ENCODE results near the gene KIF26A. TPM values are rescaled to one million over a fixed set of nuclear protein-coding genes. Genes with fewer than 3 reads are reported as not detected.

KIF26A gene
- total RNA-seq, 1 donor from 2014 or later = not detected

DNA sequence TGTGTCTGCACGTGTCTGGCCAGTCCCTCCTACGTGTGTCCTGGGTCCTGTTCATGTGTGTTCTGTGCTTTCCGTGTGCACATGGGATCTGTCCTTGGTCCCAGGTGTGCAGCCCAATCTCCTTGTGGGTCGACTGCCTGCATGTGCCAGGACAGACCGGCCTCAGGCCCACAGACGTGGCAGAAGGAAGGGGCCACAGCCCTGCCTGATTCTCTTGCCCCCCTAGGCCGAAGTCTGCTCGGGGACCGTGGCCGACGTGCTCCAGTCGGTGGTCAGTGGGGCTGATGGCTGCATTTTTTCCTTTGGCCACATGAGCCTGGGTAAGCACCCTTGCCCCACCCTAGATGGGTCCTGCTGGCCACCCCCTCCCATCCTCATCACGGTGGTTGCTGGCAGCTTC lies 34.0 kb downstream of the KIF26A start:
- Mint-ChIP-seq H3K4me3 (no peak overlapping the region), H3K27me3 (no peaks in the 10 kb centered on the region), H3K27ac (no peak overlapping the region), H3K36me3 (ENCODE audit: low read depth) (no peaks in the 10 kb centered on the region), H3K4me1 (no peaks in the 10 kb centered on the region), H3K9me3 (no peaks in the 10 kb centered on the region)
- TF ChIP-seq, protein P1, sequence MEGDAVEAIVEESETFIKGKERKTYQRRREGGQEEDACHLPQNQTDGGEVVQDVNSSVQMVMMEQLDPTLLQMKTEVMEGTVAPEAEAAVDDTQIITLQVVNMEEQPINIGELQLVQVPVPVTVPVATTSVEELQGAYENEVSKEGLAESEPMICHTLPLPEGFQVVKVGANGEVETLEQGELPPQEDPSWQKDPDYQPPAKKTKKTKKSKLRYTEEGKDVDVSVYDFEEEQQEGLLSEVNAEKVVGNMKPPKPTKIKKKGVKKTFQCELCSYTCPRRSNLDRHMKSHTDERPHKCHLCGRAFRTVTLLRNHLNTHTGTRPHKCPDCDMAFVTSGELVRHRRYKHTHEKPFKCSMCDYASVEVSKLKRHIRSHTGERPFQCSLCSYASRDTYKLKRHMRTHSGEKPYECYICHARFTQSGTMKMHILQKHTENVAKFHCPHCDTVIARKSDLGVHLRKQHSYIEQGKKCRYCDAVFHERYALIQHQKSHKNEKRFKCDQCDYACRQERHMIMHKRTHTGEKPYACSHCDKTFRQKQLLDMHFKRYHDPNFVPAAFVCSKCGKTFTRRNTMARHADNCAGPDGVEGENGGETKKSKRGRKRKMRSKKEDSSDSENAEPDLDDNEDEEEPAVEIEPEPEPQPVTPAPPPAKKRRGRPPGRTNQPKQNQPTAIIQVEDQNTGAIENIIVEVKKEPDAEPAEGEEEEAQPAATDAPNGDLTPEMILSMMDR (IDR thresholded peaks at IDR 0.05) = no peak
- DNase-seq (no peak), ATAC-seq (ENCODE audit: low read depth) (no peak)
- POLR2A ChIA-PET = no interaction called here
- intact Hi-C loops (cut with micrococcal nuclease) = no loop called here
- CTCF ChIA-PET = no interaction called here

DNA sequence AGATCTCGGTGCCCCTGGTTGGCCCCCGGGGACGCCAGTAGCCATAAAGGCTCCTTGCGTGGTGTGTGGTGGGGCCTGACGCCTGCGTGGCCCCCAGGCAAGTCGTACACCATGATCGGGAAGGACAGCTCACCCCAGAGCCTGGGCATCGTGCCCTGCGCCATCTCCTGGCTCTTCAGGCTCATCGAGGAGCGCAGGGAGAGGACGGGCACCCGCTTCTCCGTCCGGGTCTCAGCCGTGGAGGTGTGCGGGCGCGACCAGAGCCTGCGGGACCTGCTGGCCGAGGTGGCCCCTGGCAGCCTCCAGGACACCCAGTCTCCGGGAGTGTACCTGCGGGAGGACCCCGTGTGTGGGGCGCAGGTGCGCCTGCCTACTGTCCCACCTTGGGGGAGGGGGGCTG lies 34.5 kb downstream of the KIF26A start:
- H3K27ac Mint-ChIP-seq = no peak overlapping the region
- H3K4me3 Mint-ChIP-seq = no peak overlapping the region
- intact Hi-C loops (cut with micrococcal nuclease) = no loop called here
- no peaks in the 10 kb centered on the region for H3K4me1 Mint-ChIP-seq
- ChIA-PET POLR2A (no interaction called here), CTCF (no interaction called here)
- H3K27me3 Mint-ChIP-seq = no peaks in the 10 kb centered on the region
- TF ChIP-seq, protein P1 (IDR thresholded peaks at IDR 0.05) = no peak
- H3K9me3 Mint-ChIP-seq = no peaks in the 10 kb centered on the region
- ATAC-seq (ENCODE audit: low read depth) (no peak), DNase-seq (no peak)
- no peaks in the 10 kb centered on the region for H3K36me3 Mint-ChIP-seq (ENCODE audit: low read depth)

DNA sequence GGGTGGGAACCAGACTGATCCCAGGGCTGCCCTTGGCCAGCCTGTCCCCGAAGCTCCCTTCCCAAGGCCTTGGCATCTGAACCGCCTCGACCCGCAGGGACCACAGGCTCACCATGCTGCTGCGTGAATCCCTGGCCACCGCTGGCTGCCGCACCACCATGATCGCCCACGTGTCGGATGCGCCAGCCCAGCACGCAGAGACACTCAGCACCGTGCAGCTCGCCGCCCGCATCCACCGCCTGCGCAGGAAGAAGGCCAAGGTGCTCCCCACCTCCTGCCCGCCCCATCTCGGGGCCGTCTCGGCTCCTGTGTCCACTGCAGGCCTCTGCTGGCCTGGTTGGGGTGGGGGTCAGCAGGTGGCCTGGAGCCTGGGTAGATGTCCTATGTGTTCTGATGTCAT lies 35.7 kb downstream of the KIF26A start:
- CTCF ChIA-PET = no interaction called here
- Mint-ChIP-seq H3K36me3 (ENCODE audit: low read depth) (no peaks in the 10 kb centered on the region), H3K9me3 (no peaks in the 10 kb centered on the region), H3K27me3 (no peaks in the 10 kb centered on the region), H3K4me1 (no peaks in the 10 kb centered on the region), H3K27ac (no peak overlapping the region), H3K4me3 (no peak overlapping the region)
- DNase-seq = no peak
- no peak for ATAC-seq (ENCODE audit: low read depth)
- TF ChIP-seq, protein P1 (IDR thresholded peaks at IDR 0.05) = no peak
- intact Hi-C loops (cut with micrococcal nuclease) = no loop called here
- POLR2A ChIA-PET = no interaction called here

DNA sequence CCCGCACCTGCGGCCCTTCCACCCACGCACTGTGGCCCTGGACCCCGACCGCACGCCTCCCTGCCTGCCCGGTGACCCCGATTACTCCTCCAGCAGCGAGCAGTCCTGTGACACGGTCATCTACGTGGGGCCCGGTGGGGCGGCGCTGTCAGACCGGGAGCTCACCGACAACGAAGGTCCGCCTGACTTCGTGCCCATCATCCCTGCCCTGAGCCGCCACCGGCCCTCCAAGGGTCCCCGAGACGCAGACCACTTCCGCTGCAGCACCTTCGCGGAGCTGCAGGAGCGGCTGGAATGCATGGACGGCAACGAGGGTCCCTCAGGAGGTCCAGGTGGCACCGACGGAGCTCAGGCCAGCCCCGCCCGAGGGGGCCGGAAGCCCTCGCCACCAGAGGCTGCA lies 36.7 kb downstream of the KIF26A start:
- DNase-seq = no peak
- H3K4me1 Mint-ChIP-seq = no peaks in the 10 kb centered on the region
- no peaks in the 10 kb centered on the region for H3K36me3 Mint-ChIP-seq (ENCODE audit: low read depth)
- CTCF ChIA-PET = no interaction called here
- H3K4me3 Mint-ChIP-seq = no peak overlapping the region
- no peak for ATAC-seq (ENCODE audit: low read depth)
- no peaks in the 10 kb centered on the region for H3K27me3 Mint-ChIP-seq
- TF ChIP-seq, protein P1 (IDR thresholded peaks at IDR 0.05) = no peak
- no peak overlapping the region for H3K27ac Mint-ChIP-seq
- intact Hi-C loops (cut with micrococcal nuclease) = no loop called here
- POLR2A ChIA-PET = no interaction called here
- no peaks in the 10 kb centered on the region for H3K9me3 Mint-ChIP-seq

DNA sequence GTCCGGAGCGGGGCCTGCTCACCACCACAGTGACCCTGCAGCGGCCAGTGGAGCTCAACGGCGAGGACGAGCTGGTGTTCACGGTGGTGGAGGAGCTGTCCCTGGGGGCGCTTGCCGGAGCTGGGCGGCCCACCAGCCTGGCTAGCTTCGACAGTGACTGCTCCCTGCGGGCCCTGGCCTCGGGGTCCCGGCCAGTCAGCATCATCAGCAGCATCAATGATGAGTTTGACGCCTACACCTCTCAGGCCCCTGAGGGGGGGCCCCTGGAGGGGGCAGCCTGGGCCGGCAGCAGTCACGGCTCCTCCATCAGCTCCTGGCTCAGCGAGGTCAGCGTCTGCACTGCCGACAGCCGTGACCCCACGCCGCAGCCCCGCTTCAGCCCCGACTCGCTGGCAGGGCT lies 37.4 kb downstream of the KIF26A start:
- no peak for ATAC-seq (ENCODE audit: low read depth)

More for the DNA sequence above, 37.4 kb downstream of the KIF26A start:
- no peaks in the 10 kb centered on the region for H3K27me3 Mint-ChIP-seq
- no peaks in the 10 kb centered on the region for H3K9me3 Mint-ChIP-seq
- H3K4me1 Mint-ChIP-seq = no peaks in the 10 kb centered on the region
- no peaks in the 10 kb centered on the region for H3K36me3 Mint-ChIP-seq (ENCODE audit: low read depth)
- TF ChIP-seq, protein P1 (IDR thresholded peaks at IDR 0.05) = no peak
- intact Hi-C loops (cut with micrococcal nuclease) = no loop called here
- DNase-seq = no peak
- ChIA-PET CTCF (no interaction called here), POLR2A (no interaction called here)
- H3K4me3 Mint-ChIP-seq = no peak overlapping the region
- H3K27ac Mint-ChIP-seq = no peak overlapping the region

All from activated B cell treated with CpG ODN at 0.5 μM for 24 hours (primary cell).